HepG2 (cell line): ENCODE results near the gene HOXA5. TPM values are rescaled to one million over a fixed set of nuclear protein-coding genes. Genes with fewer than 3 reads are reported as not detected.
A peak's percentile ranks its signal among the peaks of the same experiment; 100 is the strongest.

Experiments
- CBX1 ChIP-seq: IDR thresholded peaks from one replicate; pipeline ENCODE4 v1.6.1; 2016; ENCODE audit warnings: antibody characterized with exemption, low read depth
- ERF ChIP-seq: IDR thresholded peaks from 2 replicates; pipeline ENCODE4 v1.6.1; 2018; ENCODE audit warnings: missing biosample characterization, missing genetic modification reagents
- ETV5 ChIP-seq: IDR thresholded peaks from 2 replicates; pipeline ENCODE4 v1.6.1; 2018; ENCODE audit warnings: missing biosample characterization, missing genetic modification reagents, inconsistent platforms, borderline replicate concordance
- GATAD1 ChIP-seq: IDR thresholded peaks from 2 replicates; pipeline ENCODE4 v1.6.1; 2016; ENCODE audit warnings: missing genetic modification reagents, missing compliant biosample characterization
- HNRNPUL1 ChIP-seq: fragments of 200-400 bp; formaldehyde crosslinking; IDR thresholded peaks from 2 replicates; pipeline ENCODE4 v1.6.1; 2017; ENCODE audit warnings: low read depth, mild to moderate bottlenecking, low read length, moderate library complexity
- IRF2 ChIP-seq: IDR thresholded peaks from 2 replicates; pipeline ENCODE4 v1.6.1; 2018; ENCODE audit warnings: missing genetic modification reagents, missing compliant biosample characterization
- MBNL3 ChIP-seq: fragments of 250-450 bp; sonication (Bioruptor Pico); conservative IDR thresholded peaks from 2 replicates; pipeline ENCODE4 v1.8.0; 2022; ENCODE audit warnings: mild to moderate bottlenecking, inconsistent platforms
- NFIB ChIP-seq: sonication (generic); formaldehyde crosslinking; IDR thresholded peaks from 2 replicates; pipeline ENCODE4 v1.9.0; 2021; ENCODE audit warnings: missing genetic modification reagents, mild to moderate bottlenecking, borderline replicate concordance
- NR2F6 ChIP-seq, 2 experiments: IDR thresholded peaks; 2 replicates each; pipeline ENCODE4 v1.6.1; 2016; ENCODE audit warnings: antibody characterized with exemption in 1 of 2, mild to moderate bottlenecking in 1 of 2
- POLR2AphosphoS2 ChIP-seq: IDR thresholded peaks from 2 replicates; pipeline ENCODE4 v1.6.1; 2011; ENCODE audit warnings: low read depth, low read length, improper control_type of control experiment
- PTBP1 ChIP-seq: fragments of 200-400 bp; formaldehyde crosslinking; IDR thresholded peaks from 2 replicates; pipeline ENCODE4 v1.6.1; 2018; ENCODE audit warnings: low read length, low read depth; ENCODE audit not compliant: poor library complexity, severe bottlenecking
- RAD21 ChIP-seq: fragments of 450-650 bp; formaldehyde crosslinking; IDR thresholded peaks from 2 replicates; pipeline ENCODE4 v1.5.0; 2020; ENCODE audit warnings: mild to moderate bottlenecking
- REPIN1 ChIP-seq: sonication (generic); formaldehyde crosslinking; IDR thresholded peaks from 2 replicates; pipeline ENCODE4 v1.8.0; 2022; ENCODE audit warnings: missing genetic modification reagents, low read depth, mild to moderate bottlenecking, borderline replicate concordance
- TAF15 ChIP-seq: fragments of 200-400 bp; formaldehyde crosslinking; IDR thresholded peaks from one replicate; pipeline ENCODE4 v1.6.1; 2018; ENCODE audit warnings: mild to moderate bottlenecking, low read depth, low read length; ENCODE audit not compliant: poor library complexity, severe bottlenecking
- TBP ChIP-seq: sonication (generic); formaldehyde crosslinking; IDR thresholded peaks from 2 replicates; pipeline ENCODE4 v1.5.0; 2020; ENCODE audit warnings: missing genetic modification reagents
- TSC22D2 ChIP-seq: sonication (generic); formaldehyde crosslinking; IDR thresholded peaks from 2 replicates; pipeline ENCODE4 v1.5.1; 2020; ENCODE audit warnings: missing genetic modification reagents, mild to moderate bottlenecking, borderline replicate concordance
- U2AF1 ChIP-seq: fragments of 200-400 bp; formaldehyde crosslinking; optimal IDR thresholded peaks from 2 replicates; pipeline ENCODE3; 2017; ENCODE audit warnings: mild to moderate bottlenecking, low read depth, low read length
- YEATS2 ChIP-seq: sonication (generic); formaldehyde crosslinking; IDR thresholded peaks from 2 replicates; pipeline ENCODE4 v1.4.0; 2020; ENCODE audit warnings: missing genetic modification reagents, borderline replicate concordance
- ZBTB26 ChIP-seq: IDR thresholded peaks from 2 replicates; pipeline ENCODE4 v1.6.1; 2016; ENCODE audit warnings: missing compliant biosample characterization, missing genetic modification reagents, borderline replicate concordance
- ZNF121 ChIP-seq: sonication (generic); formaldehyde crosslinking; IDR thresholded peaks from 2 replicates; pipeline ENCODE4 v1.5.0; 2020; ENCODE audit warnings: mild to moderate bottlenecking, missing genetic modification reagents
- ZNF335 ChIP-seq: sonication (generic); formaldehyde crosslinking; IDR thresholded peaks from 2 replicates; pipeline ENCODE4 v1.4.0; 2020; ENCODE audit warnings: missing genetic modification reagents
- ZNF343 ChIP-seq: sonication (generic); formaldehyde crosslinking; IDR thresholded peaks from 2 replicates; pipeline ENCODE4 v1.4.0; 2020; ENCODE audit warnings: mild to moderate bottlenecking, missing genetic modification reagents
- ZNF589 ChIP-seq: sonication (generic); formaldehyde crosslinking; conservative IDR thresholded peaks from 2 replicates; pipeline ENCODE4 v1.8.0; 2022; ENCODE audit warnings: mild to moderate bottlenecking, moderate library complexity, missing genetic modification reagents
- ZNF703 ChIP-seq: sonication (generic); formaldehyde crosslinking; IDR thresholded peaks from 2 replicates; pipeline ENCODE4 v1.5.1; 2020; ENCODE audit warnings: missing genetic modification reagents, mild to moderate bottlenecking, moderate library complexity, borderline replicate concordance
- ZSCAN25 ChIP-seq: sonication (generic); formaldehyde crosslinking; IDR thresholded peaks from 2 replicates; pipeline ENCODE4 v1.8.0; 2022; ENCODE audit warnings: mild to moderate bottlenecking, missing genetic modification reagents
- polyA plus RNA-seq, 8 experiments: library from polyadenylated mRNA; depleted of rRNA in 3 of 8; stranded (reverse) in 7 of 8; unstranded in 1 of 8; fragments of >200 nt; fragmentation: Illumina TruSeq in 4 of 8; extraction: Trizol in 4 of 8; gene quantifications; 2 replicates each; pipeline versions ENCODE4 v1.2.1 to v1.2.3, GENCODE V29; 2011 to 2016; ENCODE audit warnings: low read depth in 4 of 8, missing spikeins in 1 of 8, mixed read lengths in 1 of 8; ENCODE audit not compliant: insufficient read depth in 1 of 8
- total RNA-seq, 5 experiments: library from RNA; depleted of rRNA; stranded (reverse); fragments of >200 nt; fragmentation: Illumina TruSeq; extraction: Trizol; gene quantifications; 2 replicates each; pipeline ENCODE4 v1.2.3, GENCODE V29; 2016; ENCODE audit warnings: low read depth in 1 of 5
- TF ChIP-seq, protein P1 (sequence below): sonication (generic); formaldehyde crosslinking; IDR thresholded peaks from 2 replicates; pipeline ENCODE4 v1.4.0; 2020; ENCODE audit warnings: missing genetic modification reagents
- TF ChIP-seq, protein P2 (sequence below): sonication (generic); formaldehyde crosslinking; IDR thresholded peaks from 2 replicates; pipeline ENCODE4 v1.4.0; 2020; ENCODE audit warnings: missing genetic modification reagents

Gene HOXA5
- total and polyA plus RNA-seq, 2 of the 13 experiments (the other 11 are each of a cell fraction or from before 2014, with no cell fraction given): 3.2 to 3.6 TPM

DNA sequence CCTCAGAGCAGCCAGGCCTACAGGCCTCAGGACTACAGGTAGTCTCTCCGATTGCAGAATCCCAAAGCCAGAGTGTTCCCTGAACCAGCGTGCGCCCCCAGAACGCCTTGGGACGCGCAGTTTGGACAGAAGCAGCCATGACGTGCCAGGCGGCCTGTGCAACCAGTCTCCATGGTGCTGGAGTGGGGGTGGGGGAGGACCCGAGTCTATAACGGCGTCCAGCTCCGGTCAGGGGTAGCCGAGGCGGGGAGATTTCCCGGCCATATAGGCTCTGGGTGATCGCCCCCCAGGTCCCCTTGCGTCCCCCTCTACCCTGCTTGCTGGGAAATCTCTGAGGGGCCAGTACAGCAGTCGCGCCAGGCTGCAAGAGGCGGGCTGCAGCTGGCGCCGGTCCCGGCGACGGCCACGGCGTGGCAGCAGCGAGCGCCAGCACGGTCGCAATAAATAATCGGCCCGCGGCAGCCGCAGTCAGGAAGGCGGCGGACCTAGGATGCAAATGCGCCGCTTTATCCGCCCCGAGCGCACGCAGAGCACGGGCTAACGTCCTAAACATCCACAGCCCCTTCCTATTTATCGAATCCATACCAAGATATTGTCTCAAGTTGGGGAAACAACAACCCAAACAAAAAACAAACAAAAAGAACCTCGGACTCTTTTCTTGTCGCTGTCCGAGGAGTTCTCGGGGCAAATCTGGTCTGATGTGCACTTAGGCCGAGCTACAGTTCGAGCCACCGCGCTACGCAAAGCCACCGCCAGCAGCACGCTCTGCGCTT is 7.3 kb upstream of the HOXA5 start (continued):
- TF ChIP-seq ZBTB26 (CRISPR knock-in tag) (0 out of 2 replicates have a peak, but pooled peaks have one; percentile 7), GATAD1 (CRISPR knock-in tag) (no peak), ZNF335 (no peak), PTBP1 (no peak), TSC22D2 (CRISPR knock-in tag) (no peak), REPIN1 (CRISPR knock-in tag) (peak; percentile 76), HNRNPUL1 (no peak), ETV5 (CRISPR knock-in tag) (no peak; the same call in 1 of the 2 replicates), RAD21 (CRISPR knock-in tag) (peak; percentile 74), NFIB (no peak), TBP (CRISPR knock-in tag) (no peak), ERF (CRISPR knock-in tag) (no peak; the same call in 1 of the 2 replicates), ZNF343 (CRISPR knock-in tag) (no peak), ZNF589 (CRISPR knock-in tag) (0 out of 2 replicates have a peak, but pooled peaks have one; percentile 47), U2AF1 (no peak), ZSCAN25 (0 out of 2 replicates have a peak, but pooled peaks have one; percentile 30), POLR2AphosphoS2 (no peak), MBNL3 (CRISPR knock-in tag) (no peak), TAF15 (no peak), CBX1 (no peak), ZNF121 (CRISPR knock-in tag) (no peak), YEATS2 (CRISPR knock-in tag) (no peak), IRF2 (peak; percentile 46; the same call in 1 of the 2 replicates), NR2F6 (IDR thresholded peaks at IDR 0.05) (no peak), NR2F6 (CRISPR knock-in tag; IDR thresholded peaks at IDR 0.05) (no peak), ZNF703 (CRISPR knock-in tag) (no peak; the same call in 1 of the 2 replicates)
- TF ChIP-seq, protein P1, sequence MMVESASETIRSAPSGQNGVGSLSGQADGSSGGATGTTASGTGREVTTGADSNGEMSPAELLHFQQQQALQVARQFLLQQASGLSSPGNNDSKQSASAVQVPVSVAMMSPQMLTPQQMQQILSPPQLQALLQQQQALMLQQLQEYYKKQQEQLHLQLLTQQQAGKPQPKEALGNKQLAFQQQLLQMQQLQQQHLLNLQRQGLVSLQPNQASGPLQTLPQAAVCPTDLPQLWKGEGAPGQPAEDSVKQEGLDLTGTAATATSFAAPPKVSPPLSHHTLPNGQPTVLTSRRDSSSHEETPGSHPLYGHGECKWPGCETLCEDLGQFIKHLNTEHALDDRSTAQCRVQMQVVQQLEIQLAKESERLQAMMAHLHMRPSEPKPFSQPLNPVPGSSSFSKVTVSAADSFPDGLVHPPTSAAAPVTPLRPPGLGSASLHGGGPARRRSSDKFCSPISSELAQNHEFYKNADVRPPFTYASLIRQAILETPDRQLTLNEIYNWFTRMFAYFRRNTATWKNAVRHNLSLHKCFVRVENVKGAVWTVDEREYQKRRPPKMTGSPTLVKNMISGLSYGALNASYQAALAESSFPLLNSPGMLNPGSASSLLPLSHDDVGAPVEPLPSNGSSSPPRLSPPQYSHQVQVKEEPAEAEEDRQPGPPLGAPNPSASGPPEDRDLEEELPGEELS (CRISPR knock-in tag): peak; percentile 34; the same call in 1 of the 2 replicates
- TF ChIP-seq, protein P2, sequence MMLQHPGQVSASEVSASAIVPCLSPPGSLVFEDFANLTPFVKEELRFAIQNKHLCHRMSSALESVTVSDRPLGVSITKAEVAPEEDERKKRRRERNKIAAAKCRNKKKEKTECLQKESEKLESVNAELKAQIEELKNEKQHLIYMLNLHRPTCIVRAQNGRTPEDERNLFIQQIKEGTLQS (CRISPR knock-in tag): no peak
